GM18505 (cell line): ENCODE results near the gene EPB41L3.

Experiments used
- ATAC-seq: cut with Tn5 transposase; IDR thresholded peaks from one replicate; pipeline ENCODE4 v1.9.1; 2021; ENCODE audit not compliant: unreplicated experiment
- POLR2A ChIP-seq: IDR thresholded peaks from 4 replicates; pipeline ENCODE4 v1.6.1; 2011; ENCODE audit warnings: borderline replicate concordance; ENCODE audit not compliant: insufficient read depth, insufficient read length; ENCODE audit errors: extremely low read depth

The EPB41L3 gene

DNA sequence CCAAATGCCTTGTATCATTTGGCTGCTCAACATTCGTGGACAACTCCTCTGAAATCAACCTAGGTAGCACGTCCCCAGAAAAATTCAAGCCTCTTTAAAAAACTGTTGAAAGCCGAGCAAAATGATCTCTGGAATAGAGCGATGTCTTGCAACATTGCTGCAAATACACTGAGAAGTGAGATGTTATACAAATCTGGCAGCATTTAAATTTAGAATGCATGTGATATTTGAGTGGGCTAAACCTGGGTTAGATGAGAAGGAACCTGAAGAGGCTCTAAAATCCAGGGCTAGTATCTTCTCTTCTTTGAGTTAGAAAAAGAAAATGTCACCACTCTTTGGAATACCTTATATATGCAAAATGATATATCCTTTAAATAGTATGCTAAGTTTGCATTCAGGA is 166.8 kb downstream of the EPB41L3 start:
- ATAC-seq = no peak
- no peak for TF ChIP-seq POLR2A

DNA sequence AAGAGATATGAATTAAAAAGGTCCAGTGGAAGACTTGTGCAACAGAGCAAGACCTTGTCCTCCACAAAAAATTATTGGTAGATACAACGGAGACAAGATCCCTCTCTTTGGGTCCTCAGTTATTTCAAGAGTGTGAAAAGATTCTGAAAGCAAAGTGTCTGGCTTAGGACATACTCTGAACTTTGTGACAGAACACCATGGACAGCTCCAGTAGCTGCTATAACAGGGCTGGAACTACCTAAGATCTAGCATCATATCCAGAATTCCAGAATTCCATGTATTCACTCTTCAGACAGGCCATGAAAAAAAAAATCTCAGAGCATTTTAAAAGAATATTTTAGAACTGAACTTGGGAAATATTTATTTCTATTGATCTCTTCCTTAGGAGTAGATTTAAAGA is 173.5 kb downstream of the EPB41L3 start:
- ATAC-seq = no peak
- no peak for TF ChIP-seq POLR2A

DNA sequence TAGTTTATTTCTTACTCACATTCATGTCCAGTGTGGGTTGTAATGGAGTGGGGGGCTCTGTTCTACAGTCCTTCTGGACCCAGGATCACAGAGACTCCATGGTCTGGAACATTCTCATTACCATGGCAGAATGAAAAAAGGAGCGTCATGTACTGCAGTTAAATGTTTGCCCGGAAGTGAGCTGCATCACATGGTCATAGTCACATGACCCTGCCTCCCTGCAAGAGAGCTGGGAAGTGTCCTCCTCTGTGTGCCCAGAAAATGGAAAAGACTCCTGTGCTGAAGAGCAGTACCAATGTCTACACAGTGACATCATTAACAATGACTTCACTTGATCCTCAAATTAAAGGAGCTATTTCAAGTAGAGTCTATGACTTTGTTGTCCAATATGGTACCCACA is 174.3 kb downstream of the EPB41L3 start:
- ATAC-seq = no peak
- no peak for TF ChIP-seq POLR2A

DNA sequence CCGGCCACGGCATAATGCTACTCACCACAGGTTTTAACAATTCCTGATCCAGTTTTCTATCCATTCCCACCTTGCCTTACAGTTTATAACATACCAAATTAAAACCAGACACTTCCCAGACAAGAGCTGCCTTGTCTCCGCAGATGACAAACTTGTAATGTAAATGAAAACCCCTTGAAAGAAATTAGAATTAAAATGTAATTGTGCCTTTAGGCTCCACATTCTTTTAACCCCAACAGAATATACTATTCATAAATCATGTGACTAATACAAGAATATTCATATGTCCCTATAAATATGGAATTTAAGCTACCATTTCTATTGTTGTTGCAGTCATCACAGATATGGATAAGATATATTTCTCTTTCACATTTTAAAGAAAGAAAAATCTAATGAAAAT is 178.4 kb downstream of the EPB41L3 start:
- ATAC-seq = no peak
- no peak for TF ChIP-seq POLR2A

DNA sequence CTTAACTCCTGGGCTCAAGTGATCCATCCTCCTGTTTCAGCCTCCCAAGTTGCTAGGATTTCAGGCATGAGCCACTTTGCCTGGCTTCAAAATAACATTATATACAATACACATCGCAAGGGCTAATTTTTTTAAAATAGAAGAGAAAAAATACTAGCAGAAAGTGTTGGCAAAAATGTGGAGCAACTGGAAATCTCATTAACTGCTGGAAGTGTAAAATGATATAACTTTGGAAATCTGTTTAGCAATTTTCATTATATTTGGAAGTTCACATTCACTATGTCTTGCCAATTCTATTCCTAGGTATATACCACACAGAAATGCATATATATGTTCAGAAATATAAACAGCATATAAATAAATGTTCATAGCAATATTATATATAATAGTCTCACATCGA is 193.2 kb downstream of the EPB41L3 start:
- no peak for ATAC-seq
- TF ChIP-seq POLR2A = no peak
